PFSK-1 (cell line): ENCODE measurements around the gene RGS12.

Source experiments
- FOXP2 ChIP-seq: optimal IDR thresholded peaks from 2 replicates; pipeline ENCODE3; 2011; ENCODE audit warnings: borderline replicate concordance, control low read depth, inconsistent platforms; ENCODE audit not compliant: insufficient read depth; ENCODE audit errors: extremely low read length, extremely low read depth
- POLR2AphosphoS5 ChIP-seq: IDR thresholded peaks from 2 replicates; pipeline ENCODE4 v1.6.1; 2012; ENCODE audit warnings: low read depth, mild to moderate bottlenecking, control low read depth, low read length, moderate library complexity
- REST ChIP-seq, 2 experiments: IDR thresholded peaks; 2 replicates each; pipeline versions ENCODE4 v1.6.1 to v1.8.0; 2011 to 2012; ENCODE audit warnings: low read depth in 2 of 2, low read length in 2 of 2, control low read depth in 1 of 2, inconsistent platforms in 1 of 2, mild to moderate bottlenecking in 1 of 2, moderate library complexity in 1 of 2; ENCODE audit not compliant: insufficient read depth in 1 of 2
- SIN3A ChIP-seq: IDR thresholded peaks from 2 replicates; pipeline ENCODE4 v1.6.1; 2012; ENCODE audit warnings: mild to moderate bottlenecking, low read length, moderate library complexity, borderline replicate concordance; ENCODE audit not compliant: insufficient read depth
- TAF1 ChIP-seq: IDR thresholded peaks from 2 replicates; pipeline ENCODE4 v1.6.1; 2012; ENCODE audit warnings: low read length, control low read depth, borderline replicate concordance; ENCODE audit not compliant: insufficient read depth

RGS12 gene

DNA sequence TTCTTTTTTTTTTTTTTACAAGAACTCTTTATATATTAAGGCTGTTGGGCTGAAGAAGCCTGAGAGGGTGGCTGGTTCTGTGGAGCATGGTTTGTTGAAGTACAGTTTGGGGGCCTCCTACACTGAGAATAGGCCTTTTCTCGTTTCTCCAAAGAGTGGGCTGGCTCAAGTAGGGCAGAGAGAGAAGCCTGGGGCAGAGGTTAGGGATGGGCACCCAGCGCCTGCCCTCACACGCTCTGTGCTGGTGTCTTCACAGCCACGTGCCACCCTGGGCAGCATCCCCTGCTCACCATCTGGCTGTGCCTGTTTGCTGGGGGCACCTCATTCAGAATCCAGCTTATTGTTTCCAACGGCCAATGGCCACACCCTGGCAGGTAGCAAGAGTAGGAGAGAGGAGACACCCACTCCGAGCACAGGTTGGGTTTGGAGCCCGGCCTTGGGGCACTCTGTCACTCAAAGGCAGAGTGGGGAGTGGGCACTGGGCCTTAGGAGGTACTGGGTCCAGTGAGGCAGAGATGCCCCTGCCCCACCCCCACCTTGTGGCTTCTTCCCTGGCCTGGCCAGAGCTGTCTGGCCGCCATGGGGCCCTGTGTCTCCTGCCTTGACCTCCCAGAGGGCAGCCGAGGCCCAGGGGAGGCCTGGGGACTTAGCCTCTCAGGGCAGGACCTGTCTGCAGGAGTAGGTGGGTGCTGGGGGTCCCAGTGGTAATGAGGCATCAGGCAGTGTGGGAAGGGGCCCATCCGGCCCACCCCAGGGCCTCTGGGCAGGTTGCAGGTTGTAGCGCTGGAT lies 40.9 kb upstream of the RGS12 start:
- TF ChIP-seq POLR2AphosphoS5 (no peak), FOXP2 (no peak), TAF1 (no peak), SIN3A (no peak), REST (IDR thresholded peaks at IDR 0.05; ENCODE audit: insufficient read depth in 1 of 2, low read depth in 2 of 2, low read length in 2 of 2) (no peak)

DNA sequence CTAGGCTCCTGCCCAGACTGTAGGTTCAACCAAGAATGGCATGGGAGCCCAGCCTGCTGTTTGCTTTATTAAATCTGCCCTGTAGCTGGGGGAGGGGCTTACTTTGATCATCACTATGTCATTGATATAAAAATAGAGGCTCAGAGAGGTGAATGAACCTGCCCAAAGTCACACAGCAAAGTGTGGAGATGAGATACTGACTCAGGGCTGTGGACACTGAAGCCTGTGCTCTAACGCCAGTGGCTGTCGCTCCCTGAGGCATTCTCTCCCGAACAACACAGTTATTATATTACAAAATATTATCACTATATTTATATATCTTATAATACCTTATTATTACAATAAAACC lies 40.4 kb upstream of the RGS12 start:
- TF ChIP-seq FOXP2 (no peak), TAF1 (no peak), POLR2AphosphoS5 (no peak), SIN3A (no peak), REST (IDR thresholded peaks at IDR 0.05; ENCODE audit: insufficient read depth in 1 of 2, low read depth in 2 of 2, low read length in 2 of 2) (no peak)

- TF ChIP-seq POLR2AphosphoS5: no peak
- no peak for TF ChIP-seq FOXP2
- no peak for TF ChIP-seq REST (IDR thresholded peaks at IDR 0.05; ENCODE audit: insufficient read depth in 1 of 2, low read depth in 2 of 2, low read length in 2 of 2)
- TF ChIP-seq TAF1: no peak
- TF ChIP-seq SIN3A: no peak
Measured at GRCh38 chr4:3252831-3253641, 39.8 kb upstream of the RGS12 start.

- no peak for TF ChIP-seq TAF1
- TF ChIP-seq FOXP2: no peak
- TF ChIP-seq POLR2AphosphoS5: no peak
- TF ChIP-seq SIN3A: no peak
- no peak for TF ChIP-seq REST (IDR thresholded peaks at IDR 0.05; ENCODE audit: insufficient read depth in 1 of 2, low read depth in 2 of 2, low read length in 2 of 2)
Measured at GRCh38 chr4:3253808-3254207, 39.0 kb upstream of the RGS12 start.
